ENCODE measurements around the gene CDH4. TPM values are rescaled to one million over a fixed set of nuclear protein-coding genes. Genes with fewer than 3 reads are reported as not detected.

CDH4 gene
- total and polyA plus RNA-seq, 2 of the 8 experiments (the other 6 are each of a cell fraction or from before 2014, with no cell fraction given) = 4.3 to 7.9 TPM

DNA sequence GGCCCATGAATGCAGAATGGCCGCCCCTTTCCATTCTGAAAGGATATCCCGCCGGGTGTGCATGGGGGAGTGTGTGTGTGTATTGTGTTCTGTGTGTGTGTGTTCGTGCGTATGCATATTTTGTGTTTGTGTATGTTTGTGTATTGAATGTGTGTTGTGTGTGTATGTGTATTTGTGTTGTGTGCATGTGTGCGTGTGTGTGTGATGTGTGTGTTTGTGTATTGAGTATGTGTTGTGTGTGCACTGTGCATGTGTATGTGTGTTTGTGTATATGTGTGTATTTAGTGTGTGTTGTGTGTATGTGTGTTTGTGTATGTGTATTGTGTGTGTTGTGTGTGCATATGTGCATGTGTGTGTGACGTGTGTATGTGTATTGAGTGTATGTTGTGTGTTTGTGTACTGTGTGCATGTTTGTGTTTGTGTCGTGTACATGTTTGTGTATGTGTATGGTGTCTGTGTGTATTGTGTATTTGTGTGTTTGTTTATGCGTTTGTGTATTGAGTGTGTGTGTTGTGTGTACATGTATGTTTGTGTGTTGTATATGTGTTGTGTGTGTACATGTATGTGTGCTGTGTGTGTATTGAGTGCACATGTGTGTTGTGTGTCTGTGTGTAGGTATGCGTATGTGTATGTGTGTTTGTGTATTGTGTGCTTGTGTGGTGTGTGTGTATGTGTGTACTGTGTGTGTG lies 587.3 kb downstream of the CDH4 start (continued):
- no peak for TF ChIP-seq CHD1 (IDR thresholded peaks at IDR 0.05; ENCODE audit: low read depth, low read length)
- TF ChIP-seq GABPA (IDR thresholded peaks at IDR 0.05; ENCODE audit: borderline replicate concordance, insufficient read depth, low read length) = no peak
- TF ChIP-seq EZH2 (IDR thresholded peaks at IDR 0.05; ENCODE audit: low read depth, low read length, severe bottlenecking) = no peak
- no peak for TF ChIP-seq RAD21 (IDR thresholded peaks at IDR 0.05 in 1 of 2, conservative IDR thresholded peaks at IDR 0.05 in 1 of 2; ENCODE audit: low read depth in 2 of 2, low read length in 2 of 2)
- no peak for TF ChIP-seq RBBP5 (IDR thresholded peaks at IDR 0.05; ENCODE audit: borderline replicate concordance, low read depth, low read length)
- no peak for TF ChIP-seq YY1 (IDR thresholded peaks at IDR 0.05; ENCODE audit: low read depth, low read length)

Measured in H1 (cell line).